K562 (cell line): ENCODE measurements around the gene RPTN.

Source experiments
- BHLHE40 ChIP-seq: IDR thresholded peaks from 2 replicates; pipeline ENCODE4 v1.6.1; 2011; ENCODE audit warnings: low read length, improper control_type of control experiment
- EZH2 ChIP-seq: IDR thresholded peaks from 2 replicates; pipeline ENCODE4 v1.6.1; 2012; ENCODE audit warnings: low read depth, mild to moderate bottlenecking, inconsistent platforms, low read length, borderline replicate concordance
- JUNB ChIP-seq: fragments of 450-650 bp; formaldehyde crosslinking; conservative IDR thresholded peaks from 2 replicates; pipeline ENCODE4 v1.4.0; 2020; ENCODE audit warnings: mild to moderate bottlenecking
- MAX ChIP-seq: sonication (generic); formaldehyde crosslinking; IDR thresholded peaks from 2 replicates; pipeline ENCODE4 v1.9.0; 2022; ENCODE audit warnings: mild to moderate bottlenecking, missing genetic modification reagents
- POLR2A ChIP-seq: fragments of 450-650 bp; conservative IDR thresholded peaks from 2 replicates; pipeline ENCODE4 v1.6.1; 2016
- SMARCA5 ChIP-seq: fragments of 450-650 bp; IDR thresholded peaks from 2 replicates; pipeline ENCODE4 v1.6.1; 2016
- ZNF347 ChIP-seq: fragments of 450-650 bp; formaldehyde crosslinking; IDR thresholded peaks from 2 replicates; pipeline ENCODE4 v1.4.0; 2020; ENCODE audit warnings: low read depth, mild to moderate bottlenecking, moderate library complexity
- ZNF77 ChIP-seq: fragments of 250-450 bp; sonication (Bioruptor Pico); IDR thresholded peaks from 2 replicates; pipeline ENCODE4 v1.5.0; 2020
- TF ChIP-seq, protein P1 (sequence below), 3 experiments: IDR thresholded peaks in 2 of 3; conservative IDR thresholded peaks in 1 of 3; 2 replicates each; pipeline ENCODE4 v1.5.1; 2011 to 2012; ENCODE audit warnings: low read length in 3 of 3, mild to moderate bottlenecking in 3 of 3, control low read depth in 2 of 3, improper control_type of control experiment in 1 of 3, inconsistent platforms in 1 of 3, low read depth in 1 of 3, mixed read lengths in 1 of 3, moderate library complexity in 1 of 3; ENCODE audit not compliant: insufficient read depth in 2 of 3

- TF ChIP-seq ZNF347 (CRISPR knock-in tag) (no peak), ZNF77 (CRISPR knock-in tag) (no peak), EZH2 (no peak), MAX (CRISPR knock-in tag) (no peak), SMARCA5 (no peak), JUNB (CRISPR knock-in tag) (no peak), POLR2A (no peak), BHLHE40 (no peak)
- TF ChIP-seq, protein P1, sequence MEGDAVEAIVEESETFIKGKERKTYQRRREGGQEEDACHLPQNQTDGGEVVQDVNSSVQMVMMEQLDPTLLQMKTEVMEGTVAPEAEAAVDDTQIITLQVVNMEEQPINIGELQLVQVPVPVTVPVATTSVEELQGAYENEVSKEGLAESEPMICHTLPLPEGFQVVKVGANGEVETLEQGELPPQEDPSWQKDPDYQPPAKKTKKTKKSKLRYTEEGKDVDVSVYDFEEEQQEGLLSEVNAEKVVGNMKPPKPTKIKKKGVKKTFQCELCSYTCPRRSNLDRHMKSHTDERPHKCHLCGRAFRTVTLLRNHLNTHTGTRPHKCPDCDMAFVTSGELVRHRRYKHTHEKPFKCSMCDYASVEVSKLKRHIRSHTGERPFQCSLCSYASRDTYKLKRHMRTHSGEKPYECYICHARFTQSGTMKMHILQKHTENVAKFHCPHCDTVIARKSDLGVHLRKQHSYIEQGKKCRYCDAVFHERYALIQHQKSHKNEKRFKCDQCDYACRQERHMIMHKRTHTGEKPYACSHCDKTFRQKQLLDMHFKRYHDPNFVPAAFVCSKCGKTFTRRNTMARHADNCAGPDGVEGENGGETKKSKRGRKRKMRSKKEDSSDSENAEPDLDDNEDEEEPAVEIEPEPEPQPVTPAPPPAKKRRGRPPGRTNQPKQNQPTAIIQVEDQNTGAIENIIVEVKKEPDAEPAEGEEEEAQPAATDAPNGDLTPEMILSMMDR (IDR thresholded peaks at IDR 0.05 in 2 of 3, conservative IDR thresholded peaks at IDR 0.05 in 1 of 3; ENCODE audit: insufficient read depth in 2 of 3, low read depth in 1 of 3, low read length in 3 of 3), result no peak
These were observed 23.9 kb upstream of the RPTN start for GRCh38 chr1:152182944-152183361.
